ENCODE results near the gene CLIC4.

DNA sequence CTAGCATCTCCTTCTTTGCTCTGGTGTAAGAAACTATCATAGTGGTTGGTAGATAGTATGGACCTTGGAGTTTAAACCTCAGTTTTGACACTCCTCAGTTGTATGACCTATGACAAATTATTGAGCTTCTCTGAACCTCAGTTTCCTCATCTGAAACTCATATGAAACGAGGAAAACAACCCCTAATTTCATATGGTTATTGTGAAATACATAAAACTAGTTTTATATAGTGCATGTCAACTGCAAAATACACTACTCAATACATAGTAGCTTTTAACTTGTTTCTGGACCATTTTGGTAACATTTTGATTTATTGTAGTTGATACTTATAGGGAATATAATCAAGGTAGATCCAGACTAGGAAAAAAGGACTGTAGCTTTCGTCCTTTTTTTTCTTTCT is 32.9 kb downstream of the CLIC4 start:
- TF ChIP-seq NFATC3 (IDR thresholded peaks at IDR 0.05) (no peak), MAZ (CRISPR knock-in tag; conservative IDR thresholded peaks at IDR 0.05 in 1 of 2, IDR thresholded peaks at IDR 0.05 in 1 of 2) (no peak), CREB1 (IDR thresholded peaks at IDR 0.05) (no peak), CREB1 (CRISPR knock-in tag; IDR thresholded peaks at IDR 0.05) (no peak), ZZZ3 (IDR thresholded peaks at IDR 0.05) (no peak), EP300 (IDR thresholded peaks at IDR 0.05; ENCODE audit: low read length) (no peak), ZNF274 (IDR thresholded peaks at IDR 0.05; ENCODE audit: borderline replicate concordance, low read depth, low read length) (no peak)

Measured in K562 (cell line).